K562 (cell line): ENCODE results near the gene DSTYK. TPM values are rescaled to one million over a fixed set of nuclear protein-coding genes. Genes with fewer than 3 reads are reported as not detected.

ENCODE experiments used
- CBX1 ChIP-seq: sonication (generic); IDR thresholded peaks from 2 replicates; pipeline ENCODE4 v1.6.1; 2016; ENCODE audit warnings: antibody characterized with exemption, low read depth, mild to moderate bottlenecking
- CEBPG ChIP-seq, 3 experiments: fragments of 200-800 bp in 1 of 3; sonication (Bioruptor generic) in 1 of 3; sonication (generic) in 1 of 3; formaldehyde crosslinking in 1 of 3; IDR thresholded peaks in 2 of 3; conservative IDR thresholded peaks in 1 of 3; 2 replicates each; pipeline versions ENCODE4 v1.6.1 to v1.8.0; 2016 to 2022; ENCODE audit warnings: missing compliant biosample characterization in 2 of 3, missing genetic modification characterization in 2 of 3, mild to moderate bottlenecking in 1 of 3, missing genetic modification reagents in 1 of 3
- CXXC5 ChIP-seq: fragments of 250-450 bp; sonication (Bioruptor Pico); IDR thresholded peaks from 2 replicates; pipeline ENCODE4 v1.8.0; 2022; ENCODE audit warnings: inconsistent platforms, mild to moderate bottlenecking, moderate library complexity
- EP300 ChIP-seq: IDR thresholded peaks from 2 replicates; pipeline ENCODE4 v1.6.1; 2012; ENCODE audit warnings: low read length, improper control_type of control experiment
- GATA2 ChIP-seq: sonication (generic); formaldehyde crosslinking; IDR thresholded peaks from 2 replicates; pipeline ENCODE4 v1.4.0; 2020; ENCODE audit warnings: mild to moderate bottlenecking, missing genetic modification reagents
- HDAC2 ChIP-seq: fragments of 450-650 bp; IDR thresholded peaks from 2 replicates; pipeline ENCODE4 v1.6.1; 2016; ENCODE audit warnings: mild to moderate bottlenecking
- MECOM ChIP-seq: fragments of 250-450 bp; sonication (Bioruptor Pico); IDR thresholded peaks from 2 replicates; pipeline ENCODE4 v1.8.0; 2022; ENCODE audit warnings: inconsistent platforms
- MTA1 ChIP-seq: fragments of 450-650 bp; IDR thresholded peaks from 2 replicates; pipeline ENCODE4 v1.6.1; 2017; ENCODE audit warnings: borderline replicate concordance
- POLR2G ChIP-seq: fragments of 200-400 bp; formaldehyde crosslinking; IDR thresholded peaks from 2 replicates; pipeline ENCODE4 v1.6.1; 2017; ENCODE audit warnings: low read depth, mild to moderate bottlenecking, antibody characterized with exemption, low read length, moderate library complexity
- RCOR1 ChIP-seq, 2 experiments: IDR thresholded peaks; 2 replicates each; pipeline ENCODE4 v1.6.1; 2012; ENCODE audit warnings: low read depth in 2 of 2, low read length in 2 of 2, borderline replicate concordance in 1 of 2, improper control_type of control experiment in 1 of 2
- TCF7 ChIP-seq: sonication (generic); IDR thresholded peaks from 2 replicates; pipeline ENCODE4 v1.6.1; 2016; ENCODE audit warnings: antibody characterized with exemption, borderline replicate concordance
- polyA plus RNA-seq, 8 experiments: library from polyadenylated mRNA; depleted of rRNA in 4 of 8; stranded (reverse) in 5 of 8; unstranded in 3 of 8; fragments of >200 nt; fragmentation: Nextera tagmentation in 2 of 8; fragmentation: Illumina TruSeq in 1 of 8; extraction: Ambion mirVana in 2 of 8; extraction: Trizol in 1 of 8; gene quantifications; 2 replicates each; pipeline versions ENCODE4 v1.2.1 to v1.2.3, GENCODE V29; 2011 to 2014; ENCODE audit warnings: inconsistent platforms in 1 of 8, missing spikeins in 1 of 8
- total RNA-seq, 7 experiments: library from RNA; depleted of rRNA in 6 of 7; stranded (reverse); fragments of >200 nt in 6 of 7; fragmentation: Illumina TruSeq in 2 of 7; extraction: Trizol in 2 of 7; gene quantifications; 2 replicates each; pipeline versions ENCODE4 v1.2.1 to v1.2.3, GENCODE V29; 2011 to 2021; ENCODE audit warnings: low replicate concordance in 1 of 7
- TF ChIP-seq, protein P1 (sequence below): fragments of 450-650 bp; IDR thresholded peaks from 2 replicates; pipeline ENCODE4 v1.6.1; 2018; ENCODE audit not compliant: partially characterized antibody
- TF ChIP-seq, protein P2 (sequence below), 2 experiments: fragments of 450-650 bp; conservative IDR thresholded peaks; 2 replicates each; pipeline ENCODE4 v1.6.1; 2017; ENCODE audit warnings: mild to moderate bottlenecking in 2 of 2, moderate library complexity in 2 of 2
- TF ChIP-seq, protein P3 (sequence below): fragments of 250-450 bp; sonication (Bioruptor Pico); IDR thresholded peaks from 2 replicates; pipeline ENCODE4 v1.6.1; 2021; ENCODE audit warnings: mild to moderate bottlenecking
- TF ChIP-seq, protein P4 (sequence below): fragments of 250-450 bp; sonication (Bioruptor Pico); IDR thresholded peaks from 2 replicates; pipeline ENCODE4 v1.9.0; 2021; ENCODE audit warnings: mild to moderate bottlenecking, inconsistent platforms
- TF ChIP-seq, protein P5 (sequence below): fragments of 450-650 bp; IDR thresholded peaks from 2 replicates; pipeline ENCODE4 v1.6.1; 2016

DSTYK gene
- total and polyA plus RNA-seq, 9 of the 15 experiments (the other 6 are each of a cell fraction or from before 2014, with no cell fraction given) = 4.2 to 7.1 (median 6.2) TPM

DNA sequence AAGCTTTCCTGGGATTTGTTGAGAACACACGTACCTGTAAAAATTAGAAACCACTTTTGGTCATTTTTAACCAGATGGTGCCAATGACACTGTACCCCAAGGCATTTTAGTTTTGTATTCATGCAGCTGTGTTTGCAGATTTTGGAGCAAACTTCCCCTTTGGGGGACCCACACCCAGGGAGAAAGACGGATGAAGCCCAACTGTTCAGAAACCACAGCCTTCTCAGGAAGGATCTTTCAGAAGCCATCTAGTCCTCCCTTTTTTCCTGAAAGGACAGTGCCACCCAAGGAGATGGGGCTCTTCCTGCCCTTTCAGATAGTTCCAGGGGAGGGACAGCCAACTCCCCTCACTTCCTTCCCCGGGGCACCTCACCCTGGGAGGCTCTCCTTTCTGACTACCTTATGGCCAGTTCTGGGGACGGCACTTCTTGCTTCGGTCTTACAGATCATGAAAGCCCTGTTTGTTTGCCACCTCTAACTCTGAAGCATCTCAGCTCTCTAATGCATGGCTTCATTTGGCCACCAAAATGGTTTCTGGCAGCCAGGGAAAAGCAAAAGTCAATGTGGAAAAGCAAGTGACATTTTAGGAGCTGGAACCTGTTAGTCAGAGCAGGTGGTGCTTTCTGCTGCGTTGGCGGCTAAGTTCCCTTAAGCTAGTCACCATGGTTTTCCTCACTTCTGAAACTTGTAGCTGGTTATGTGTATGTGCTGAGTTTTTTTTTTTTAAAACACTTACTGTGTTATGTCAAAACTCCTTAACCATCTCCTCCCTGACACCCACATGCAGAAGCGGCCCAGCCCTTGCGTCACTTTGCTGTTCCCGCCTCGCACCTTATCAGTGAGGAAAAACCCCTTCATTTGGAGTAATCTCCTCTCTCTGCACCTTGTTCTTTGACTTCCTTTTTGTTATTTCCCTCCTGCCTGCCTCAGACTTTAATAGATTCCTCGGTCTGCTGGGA lies 26.3 kb upstream of the DSTYK start (continued):
- TF ChIP-seq, protein P1, sequence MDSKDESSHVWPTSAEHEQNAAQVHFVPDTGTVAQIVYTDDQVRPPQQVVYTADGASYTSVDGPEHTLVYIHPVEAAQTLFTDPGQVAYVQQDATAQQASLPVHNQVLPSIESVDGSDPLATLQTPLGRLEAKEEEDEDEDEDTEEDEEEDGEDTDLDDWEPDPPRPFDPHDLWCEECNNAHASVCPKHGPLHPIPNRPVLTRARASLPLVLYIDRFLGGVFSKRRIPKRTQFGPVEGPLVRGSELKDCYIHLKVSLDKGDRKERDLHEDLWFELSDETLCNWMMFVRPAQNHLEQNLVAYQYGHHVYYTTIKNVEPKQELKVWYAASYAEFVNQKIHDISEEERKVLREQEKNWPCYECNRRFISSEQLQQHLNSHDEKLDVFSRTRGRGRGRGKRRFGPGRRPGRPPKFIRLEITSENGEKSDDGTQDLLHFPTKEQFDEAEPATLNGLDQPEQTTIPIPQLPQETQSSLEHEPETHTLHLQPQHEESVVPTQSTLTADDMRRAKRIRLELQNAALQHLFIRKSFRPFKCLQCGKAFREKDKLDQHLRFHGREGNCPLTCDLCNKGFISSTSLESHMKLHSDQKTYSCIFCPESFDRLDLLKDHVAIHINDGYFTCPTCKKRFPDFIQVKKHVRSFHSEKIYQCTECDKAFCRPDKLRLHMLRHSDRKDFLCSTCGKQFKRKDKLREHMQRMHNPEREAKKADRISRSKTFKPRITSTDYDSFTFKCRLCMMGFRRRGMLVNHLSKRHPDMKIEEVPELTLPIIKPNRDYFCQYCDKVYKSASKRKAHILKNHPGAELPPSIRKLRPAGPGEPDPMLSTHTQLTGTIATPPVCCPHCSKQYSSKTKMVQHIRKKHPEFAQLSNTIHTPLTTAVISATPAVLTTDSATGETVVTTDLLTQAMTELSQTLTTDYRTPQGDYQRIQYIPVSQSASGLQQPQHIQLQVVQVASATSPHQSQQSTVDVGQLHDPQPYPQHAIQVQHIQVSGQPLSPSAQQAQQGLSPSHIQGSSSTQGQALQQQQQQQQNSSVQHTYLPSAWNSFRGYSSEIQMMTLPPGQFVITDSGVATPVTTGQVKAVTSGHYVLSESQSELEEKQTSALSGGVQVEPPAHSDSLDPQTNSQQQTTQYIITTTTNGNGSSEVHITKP = peak; percentile 38
- peak; percentile 57; the same call in 1 of the 2 replicates for TF ChIP-seq HDAC2
- TF ChIP-seq GATA2 (CRISPR knock-in tag) = peak; percentile 69
- peak; percentile 91 for TF ChIP-seq CEBPG (CRISPR knock-in tag; IDR thresholded peaks at IDR 0.05)
- TF ChIP-seq CEBPG (tag; conservative IDR thresholded peaks at IDR 0.05 in 1 of 2, IDR thresholded peaks at IDR 0.05 in 1 of 2) = peak; percentile 38 to 78; a peak in 3 of 4 replicates
- no peak for TF ChIP-seq CBX1
- TF ChIP-seq, protein P2, sequence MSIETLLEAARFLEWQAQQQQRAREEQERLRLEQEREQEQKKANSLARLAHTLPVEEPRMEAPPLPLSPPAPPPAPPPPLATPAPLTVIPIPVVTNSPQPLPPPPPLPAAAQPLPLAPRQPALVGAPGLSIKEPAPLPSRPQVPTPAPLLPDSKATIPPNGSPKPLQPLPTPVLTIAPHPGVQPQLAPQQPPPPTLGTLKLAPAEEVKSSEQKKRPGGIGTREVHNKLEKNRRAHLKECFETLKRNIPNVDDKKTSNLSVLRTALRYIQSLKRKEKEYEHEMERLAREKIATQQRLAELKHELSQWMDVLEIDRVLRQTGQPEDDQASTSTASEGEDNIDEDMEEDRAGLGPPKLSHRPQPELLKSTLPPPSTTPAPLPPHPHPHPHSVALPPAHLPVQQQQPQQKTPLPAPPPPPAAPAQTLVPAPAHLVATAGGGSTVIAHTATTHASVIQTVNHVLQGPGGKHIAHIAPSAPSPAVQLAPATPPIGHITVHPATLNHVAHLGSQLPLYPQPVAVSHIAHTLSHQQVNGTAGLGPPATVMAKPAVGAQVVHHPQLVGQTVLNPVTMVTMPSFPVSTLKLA (conservative IDR thresholded peaks at IDR 0.05) = peak in 1 of 2 experiments; percentile 46; a peak in 1 of 4 replicates
- TF ChIP-seq, protein P3, sequence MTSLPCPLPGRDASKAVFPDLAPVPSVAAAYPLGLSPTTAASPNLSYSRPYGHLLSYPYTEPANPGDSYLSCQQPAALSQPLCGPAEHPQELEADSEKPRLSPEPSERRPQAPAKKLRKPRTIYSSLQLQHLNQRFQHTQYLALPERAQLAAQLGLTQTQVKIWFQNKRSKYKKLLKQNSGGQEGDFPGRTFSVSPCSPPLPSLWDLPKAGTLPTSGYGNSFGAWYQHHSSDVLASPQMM = no peak
- TF ChIP-seq EP300 = peak; percentile 57; the same call in 1 of the 2 replicates
- TF ChIP-seq, protein P4, sequence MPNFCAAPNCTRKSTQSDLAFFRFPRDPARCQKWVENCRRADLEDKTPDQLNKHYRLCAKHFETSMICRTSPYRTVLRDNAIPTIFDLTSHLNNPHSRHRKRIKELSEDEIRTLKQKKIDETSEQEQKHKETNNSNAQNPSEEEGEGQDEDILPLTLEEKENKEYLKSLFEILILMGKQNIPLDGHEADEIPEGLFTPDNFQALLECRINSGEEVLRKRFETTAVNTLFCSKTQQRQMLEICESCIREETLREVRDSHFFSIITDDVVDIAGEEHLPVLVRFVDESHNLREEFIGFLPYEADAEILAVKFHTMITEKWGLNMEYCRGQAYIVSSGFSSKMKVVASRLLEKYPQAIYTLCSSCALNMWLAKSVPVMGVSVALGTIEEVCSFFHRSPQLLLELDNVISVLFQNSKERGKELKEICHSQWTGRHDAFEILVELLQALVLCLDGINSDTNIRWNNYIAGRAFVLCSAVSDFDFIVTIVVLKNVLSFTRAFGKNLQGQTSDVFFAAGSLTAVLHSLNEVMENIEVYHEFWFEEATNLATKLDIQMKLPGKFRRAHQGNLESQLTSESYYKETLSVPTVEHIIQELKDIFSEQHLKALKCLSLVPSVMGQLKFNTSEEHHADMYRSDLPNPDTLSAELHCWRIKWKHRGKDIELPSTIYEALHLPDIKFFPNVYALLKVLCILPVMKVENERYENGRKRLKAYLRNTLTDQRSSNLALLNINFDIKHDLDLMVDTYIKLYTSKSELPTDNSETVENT (CRISPR knock-in tag) = no peak
- peak; percentile 37; the same call in 1 of the 2 replicates for TF ChIP-seq MTA1
- TF ChIP-seq RCOR1 (IDR thresholded peaks at IDR 0.05; ENCODE audit: borderline replicate concordance in 1 of 2, low read depth in 2 of 2, low read length in 2 of 2) = peak in 1 of 2 experiments; percentile 84; a peak in 2 of 4 replicates
- no peak for TF ChIP-seq POLR2G
- TF ChIP-seq, protein P5, sequence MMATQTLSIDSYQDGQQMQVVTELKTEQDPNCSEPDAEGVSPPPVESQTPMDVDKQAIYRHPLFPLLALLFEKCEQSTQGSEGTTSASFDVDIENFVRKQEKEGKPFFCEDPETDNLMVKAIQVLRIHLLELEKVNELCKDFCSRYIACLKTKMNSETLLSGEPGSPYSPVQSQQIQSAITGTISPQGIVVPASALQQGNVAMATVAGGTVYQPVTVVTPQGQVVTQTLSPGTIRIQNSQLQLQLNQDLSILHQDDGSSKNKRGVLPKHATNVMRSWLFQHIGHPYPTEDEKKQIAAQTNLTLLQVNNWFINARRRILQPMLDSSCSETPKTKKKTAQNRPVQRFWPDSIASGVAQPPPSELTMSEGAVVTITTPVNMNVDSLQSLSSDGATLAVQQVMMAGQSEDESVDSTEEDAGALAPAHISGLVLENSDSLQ = 0 out of 2 replicates have a peak, but pooled peaks have one; percentile 13
- no peak for TF ChIP-seq TCF7
- peak; percentile 51; the same call in 1 of the 2 replicates for TF ChIP-seq MECOM
- TF ChIP-seq CXXC5 = peak; percentile 86
